ENCODE data around the gene GRAMD2B. TPM values are rescaled to one million over a fixed set of nuclear protein-coding genes. Genes with fewer than 3 reads are reported as not detected.

GRAMD2B gene
- total RNA-seq, 1 experiment from 2014 or later: 6.7 TPM

DNA sequence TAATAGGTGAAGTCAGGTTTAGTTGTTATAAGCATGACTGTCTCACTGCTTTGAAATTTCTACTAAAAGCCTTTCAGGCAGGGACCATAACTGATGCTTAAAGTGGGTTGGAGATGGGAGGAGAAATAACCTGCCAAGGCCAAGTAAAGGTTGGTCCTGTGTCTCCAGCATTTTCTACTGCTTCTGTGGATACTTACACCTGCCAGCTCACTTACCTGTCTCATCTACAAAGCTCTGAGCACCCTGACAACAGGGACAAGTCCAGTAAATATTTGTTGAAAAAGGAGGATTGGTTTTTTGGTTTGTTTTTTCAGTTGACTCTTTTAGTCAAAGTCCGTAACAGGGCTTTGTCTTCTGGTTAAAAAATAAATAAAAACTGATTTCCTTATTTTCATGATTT is 38.6 kb downstream of the GRAMD2B start:
- Histone ChIP-seq H3K79me2 (ENCODE audit: insufficient read depth, low read length) (no peaks in the 10 kb centered on the region), H3K4me1 (ENCODE audit: insufficient read depth, low read length) (no peaks in the 10 kb centered on the region)

More for the DNA sequence above, 38.6 kb downstream of the GRAMD2B start:
- no peak overlapping the region for H2BK15ac ChIP-seq (ENCODE audit: low read depth, low read length)
- no peak overlapping the region for H3K23ac ChIP-seq (ENCODE audit: insufficient read length, low read depth, low read length)
- peaks cover 20% of the 10 kb centered on the region for H3K27me3 Mint-ChIP-seq (ENCODE audit: low read depth)
- H3K14ac ChIP-seq (ENCODE audit: insufficient read depth, low read length): no peak overlapping the region
- no peak overlapping the region for H2BK5ac ChIP-seq (ENCODE audit: insufficient read length, low read length)
- DNase-seq: no peak
- H3K79me1 ChIP-seq (ENCODE audit: insufficient read depth, low read depth, low read length, poor library complexity, severe bottlenecking): no peaks in the 10 kb centered on the region
- H3K18ac ChIP-seq (ENCODE audit: insufficient read length, low read depth, low read length): no peak overlapping the region
- no peaks in the 10 kb centered on the region for H4K20me1 ChIP-seq (ENCODE audit: control insufficient read depth, insufficient read depth, insufficient read length)
- no peak overlapping the region for H2AFZ ChIP-seq (ENCODE audit: low read length)
- H2AK5ac ChIP-seq (ENCODE audit: insufficient read length, low read length): no peak overlapping the region
- peaks cover 13 to 19% of the 10 kb centered on the region in 2 experiments for H3K4me1 Mint-ChIP-seq
- no peak overlapping the region for H2BK120ac ChIP-seq (ENCODE audit: low read depth, low read length, poor library complexity, severe bottlenecking)
- no peak overlapping the region for H3T11ph ChIP-seq (ENCODE audit: low read length)
- no peak overlapping the region for H2BK12ac ChIP-seq (ENCODE audit: insufficient read length, low read depth, low read length)
- H3K9me3 Mint-ChIP-seq: no peaks in the 10 kb centered on the region
- no peak overlapping the region for H2BK20ac ChIP-seq (ENCODE audit: low read depth, low read length, poor library complexity, severe bottlenecking)
- no peaks in the 10 kb centered on the region for H3K9me3 ChIP-seq (ENCODE audit: control insufficient read depth, low read depth, low read length)
- no peak overlapping the region for H4K5ac ChIP-seq (ENCODE audit: insufficient read length, low read depth, low read length)
- H3K4me3 Mint-ChIP-seq: no peak overlapping the region
- no peaks in the 10 kb centered on the region for H3K27me3 ChIP-seq (ENCODE audit: insufficient read depth, low read length)
- H4K91ac ChIP-seq (ENCODE audit: insufficient read length, low read depth, low read length): no peak overlapping the region
- H3K36me3 Mint-ChIP-seq (ENCODE audit: insufficient read depth in 1 of 3, low read depth in 3 of 3): peaks cover 3 to 8% (median 8%) of the 10 kb centered on the region in 3 experiments; a peak in 5 of 7 replicates
- H3K56ac ChIP-seq (ENCODE audit: insufficient read length, low read depth, low read length): no peak overlapping the region
- no CpG with 5 or more reads among the region's 1 CpG for WGBS (ENCODE audit: extremely low coverage, insufficient read length, low lambda C conversion rate)
- no peak overlapping the region for H3K27ac Mint-ChIP-seq
- no peak overlapping the region for H3K4me2 ChIP-seq (ENCODE audit: insufficient read depth, insufficient read length, low read length)
- H3K27ac ChIP-seq (ENCODE audit: insufficient read length, low read depth, low read length): no peak overlapping the region
- H3K4ac ChIP-seq (ENCODE audit: low read depth, low read length): no peak overlapping the region
- H4K8ac ChIP-seq (replicated peaks; ENCODE audit: insufficient read length, low read depth, low read length): no peak overlapping the region
- TF ChIP-seq, protein P1, sequence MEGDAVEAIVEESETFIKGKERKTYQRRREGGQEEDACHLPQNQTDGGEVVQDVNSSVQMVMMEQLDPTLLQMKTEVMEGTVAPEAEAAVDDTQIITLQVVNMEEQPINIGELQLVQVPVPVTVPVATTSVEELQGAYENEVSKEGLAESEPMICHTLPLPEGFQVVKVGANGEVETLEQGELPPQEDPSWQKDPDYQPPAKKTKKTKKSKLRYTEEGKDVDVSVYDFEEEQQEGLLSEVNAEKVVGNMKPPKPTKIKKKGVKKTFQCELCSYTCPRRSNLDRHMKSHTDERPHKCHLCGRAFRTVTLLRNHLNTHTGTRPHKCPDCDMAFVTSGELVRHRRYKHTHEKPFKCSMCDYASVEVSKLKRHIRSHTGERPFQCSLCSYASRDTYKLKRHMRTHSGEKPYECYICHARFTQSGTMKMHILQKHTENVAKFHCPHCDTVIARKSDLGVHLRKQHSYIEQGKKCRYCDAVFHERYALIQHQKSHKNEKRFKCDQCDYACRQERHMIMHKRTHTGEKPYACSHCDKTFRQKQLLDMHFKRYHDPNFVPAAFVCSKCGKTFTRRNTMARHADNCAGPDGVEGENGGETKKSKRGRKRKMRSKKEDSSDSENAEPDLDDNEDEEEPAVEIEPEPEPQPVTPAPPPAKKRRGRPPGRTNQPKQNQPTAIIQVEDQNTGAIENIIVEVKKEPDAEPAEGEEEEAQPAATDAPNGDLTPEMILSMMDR (conservative IDR thresholded peaks at IDR 0.05): no peak
- no peaks in the 10 kb centered on the region for H3K23me2 ChIP-seq (ENCODE audit: insufficient read length, low read depth, low read length, poor library complexity, severe bottlenecking)
- no peak overlapping the region for H3K9ac ChIP-seq (ENCODE audit: extremely low read depth, insufficient read length, low read length)
